Measurements from ENCODE around the gene ORM1. TPM values are rescaled to one million over a fixed set of nuclear protein-coding genes. Genes with fewer than 3 reads are reported as not detected.

Gene ORM1
- total RNA-seq, 1 donor from 2014 or later = not detected

DNA sequence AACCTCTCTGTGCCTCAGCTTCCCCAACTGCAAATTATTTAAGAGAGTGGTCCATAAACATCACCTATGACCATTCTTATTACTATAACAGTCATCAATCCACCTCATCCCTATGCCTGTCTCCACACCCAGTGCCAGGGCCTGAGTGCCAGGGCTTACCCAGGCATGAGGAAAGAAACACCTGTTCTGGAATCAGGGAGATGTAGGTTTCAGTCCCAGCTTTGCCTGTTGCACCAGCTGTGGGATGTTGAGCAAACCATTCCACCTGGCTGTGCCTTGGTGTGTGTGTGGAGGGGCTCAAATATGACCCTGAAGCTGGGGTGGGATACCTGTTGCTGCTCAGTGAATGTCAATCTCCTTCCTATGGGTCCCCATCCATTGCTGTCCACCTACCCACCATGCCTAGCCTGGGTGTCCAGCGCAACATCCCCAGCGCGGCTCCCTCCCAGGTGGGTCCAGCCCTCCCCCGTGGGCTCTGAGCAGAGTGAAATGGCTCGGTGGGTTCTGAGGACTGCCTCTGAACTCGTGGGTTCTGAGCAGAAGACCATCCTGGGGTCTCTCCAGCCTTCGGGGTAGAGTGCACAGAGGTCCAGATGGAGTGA, 48.5 kb downstream of the ORM1 start:
- peaks cover 28% of the 10 kb centered on the region for H3K4me1 Mint-ChIP-seq (ENCODE audit: low read depth)
- no peak for TF ChIP-seq CTCF (IDR thresholded peaks at IDR 0.05)
- peaks cover 29% of the 10 kb centered on the region for H3K36me3 Mint-ChIP-seq (ENCODE audit: low read depth)
- no peaks in the 10 kb centered on the region for H3K9me3 Mint-ChIP-seq (ENCODE audit: low read depth)
- DNase-seq (ENCODE audit: low spot score) = peak; percentile 54
- no peak overlapping the region for H3K27ac Mint-ChIP-seq (ENCODE audit: unreplicated experiment)
- no peaks in the 10 kb centered on the region for H3K27me3 Mint-ChIP-seq (ENCODE audit: low read depth)
- no peak overlapping the region for H3K4me3 Mint-ChIP-seq (ENCODE audit: unreplicated experiment)

DNA sequence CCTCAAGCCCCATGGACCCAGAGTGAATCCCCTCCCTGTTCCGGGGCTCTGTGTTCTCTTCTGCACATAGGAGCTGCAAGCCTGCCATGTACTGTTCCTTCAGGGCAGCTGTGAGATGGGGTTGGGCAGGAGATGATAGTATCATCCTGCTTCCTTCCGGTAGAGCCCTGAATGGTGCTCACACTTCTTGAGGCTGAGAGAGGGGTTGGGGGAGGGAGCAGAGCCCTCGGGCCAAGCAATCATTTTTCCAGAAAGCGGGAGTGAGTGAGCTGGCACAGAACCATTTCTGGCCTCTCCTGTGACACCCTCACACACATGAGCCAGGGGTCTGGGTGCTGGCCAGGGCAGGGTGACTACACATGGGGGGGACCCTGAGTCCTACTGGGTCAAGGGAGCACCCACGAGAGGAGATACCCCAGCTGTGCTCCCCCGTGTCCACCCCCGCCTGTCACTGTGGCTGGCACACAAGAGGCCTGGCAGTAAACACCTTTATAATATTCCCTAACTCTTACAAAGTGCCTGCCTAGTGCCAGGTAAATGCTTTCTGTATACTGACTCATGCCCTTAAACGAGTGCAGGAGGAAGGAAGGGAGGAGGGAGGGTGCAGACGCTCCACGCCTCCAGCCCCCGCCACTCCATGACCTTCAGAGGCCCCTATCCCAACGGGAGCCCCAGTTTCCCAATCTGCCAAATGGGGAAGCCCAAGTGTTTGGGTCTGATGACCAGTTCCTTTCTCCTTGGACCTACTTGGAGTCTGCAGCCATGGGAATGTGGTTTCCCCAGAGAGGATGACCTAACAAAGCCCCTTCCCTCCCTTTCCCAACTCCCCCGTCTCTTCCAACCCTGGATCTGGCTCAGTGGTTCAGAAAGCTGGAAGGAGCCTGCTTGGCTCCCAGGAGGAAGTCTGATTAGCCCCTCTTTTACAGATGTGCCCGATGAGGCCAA, 49.3 kb downstream of the ORM1 start:
- Mint-ChIP-seq H3K9me3 (ENCODE audit: low read depth) (no peaks in the 10 kb centered on the region), H3K36me3 (ENCODE audit: low read depth) (peaks cover 33% of the 10 kb centered on the region), H3K4me3 (ENCODE audit: unreplicated experiment) (no peak overlapping the region), H3K27ac (ENCODE audit: unreplicated experiment) (peak overlapping the region; percentile 32), H3K4me1 (ENCODE audit: low read depth) (peaks cover 20% of the 10 kb centered on the region), H3K27me3 (ENCODE audit: low read depth) (no peaks in the 10 kb centered on the region)
- no peak for DNase-seq (ENCODE audit: low spot score)
- TF ChIP-seq CTCF (IDR thresholded peaks at IDR 0.05) = no peak

- Mint-ChIP-seq H3K4me1 (ENCODE audit: low read depth) (peaks cover 12% of the 10 kb centered on the region), H3K36me3 (ENCODE audit: low read depth) (peaks cover 38% of the 10 kb centered on the region), H3K27ac (ENCODE audit: unreplicated experiment) (no peak overlapping the region), H3K27me3 (ENCODE audit: low read depth) (no peaks in the 10 kb centered on the region), H3K4me3 (ENCODE audit: unreplicated experiment) (no peak overlapping the region), H3K9me3 (ENCODE audit: low read depth) (no peaks in the 10 kb centered on the region)
- TF ChIP-seq CTCF (IDR thresholded peaks at IDR 0.05) = no peak
- no peak for DNase-seq (ENCODE audit: low spot score)
Measured at GRCh38 chr9:114372921-114373448, 50.1 kb downstream of the ORM1 start.

GRCh38 chr9:114373960-114374730, 51.2 kb downstream of the ORM1 start:
- Mint-ChIP-seq H3K36me3 (ENCODE audit: low read depth) (peaks cover 45% of the 10 kb centered on the region), H3K4me3 (ENCODE audit: unreplicated experiment) (no peak overlapping the region), H3K27ac (ENCODE audit: unreplicated experiment) (no peak overlapping the region), H3K27me3 (ENCODE audit: low read depth) (no peaks in the 10 kb centered on the region), H3K9me3 (ENCODE audit: low read depth) (no peaks in the 10 kb centered on the region), H3K4me1 (ENCODE audit: low read depth) (peaks cover 12% of the 10 kb centered on the region)
- DNase-seq (ENCODE audit: low spot score) = no peak
- no peak for TF ChIP-seq CTCF (IDR thresholded peaks at IDR 0.05)

DNA sequence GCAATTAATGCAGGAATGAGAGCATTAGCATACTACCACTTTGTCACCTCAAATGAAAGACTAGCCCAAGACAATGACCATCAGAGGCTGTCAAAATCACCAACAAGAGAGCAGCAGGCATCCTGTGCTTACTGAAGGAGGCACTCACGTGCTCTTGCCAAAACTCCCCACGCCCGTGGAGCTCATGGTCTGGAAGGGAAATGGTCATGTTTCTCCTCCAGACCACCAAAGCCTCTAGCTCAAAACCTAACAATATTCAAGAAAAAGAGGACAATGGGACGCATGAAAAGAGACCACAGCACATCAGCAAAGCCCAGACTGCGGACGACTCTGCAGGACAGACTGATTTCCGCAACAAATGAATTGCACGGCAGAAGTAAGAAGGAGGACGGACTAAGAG, 52.0 kb downstream of the ORM1 start:
- Mint-ChIP-seq H3K36me3 (ENCODE audit: low read depth) (peaks cover 42% of the 10 kb centered on the region), H3K4me3 (ENCODE audit: unreplicated experiment) (no peak overlapping the region), H3K27ac (ENCODE audit: unreplicated experiment) (no peak overlapping the region), H3K9me3 (ENCODE audit: low read depth) (no peaks in the 10 kb centered on the region), H3K27me3 (ENCODE audit: low read depth) (no peaks in the 10 kb centered on the region), H3K4me1 (ENCODE audit: low read depth) (peaks cover 7% of the 10 kb centered on the region)
- no peak for TF ChIP-seq CTCF (IDR thresholded peaks at IDR 0.05)
- DNase-seq (ENCODE audit: low spot score) = no peak

Measured in chondrocyte (in vitro differentiated cells).